HG02610 (cell line): Measurements from ENCODE around the gene KRTAP12-1.
"Not testable (repeated sequence)": the region's sequence is repeated elsewhere in the genome, so short reads cannot be mapped to it uniquely, and the experiment has no call there.

Experiments
- ATAC-seq: cut with Tn5 transposase; IDR thresholded peaks from one replicate; pipeline ENCODE4 v1.9.1; 2021; ENCODE audit warnings: mild to moderate bottlenecking, moderate library complexity; ENCODE audit not compliant: unreplicated experiment

KRTAP12-1 gene

GRCh38 chr21:44671911-44672310 lies 10.1 kb downstream of the KRTAP12-1 start:
- ATAC-seq, result no peak

- no peak for ATAC-seq
Observed at GRCh38 chr21:44670642-44671432, 11.1 kb downstream of the KRTAP12-1 start.

- no peak for ATAC-seq
Observed at GRCh38 chr21:44667612-44668011, 14.4 kb downstream of the KRTAP12-1 start.

GRCh38 chr21:44666401-44667320 lies 15.3 kb downstream of the KRTAP12-1 start, which contains the start of gene KRTAP12-2:
Gene KRTAP12-2, minus strand, starts transcription at chr21:44666927. Its CDS starts 41 bp downstream, at chr21:44666886.
- ATAC-seq, result no peak

GRCh38 chr21:44664691-44665090 lies 17.3 kb downstream of the KRTAP12-1 start:
- no peak for ATAC-seq

- not testable (repeated sequence) for ATAC-seq
Observed at GRCh38 chr21:44661567-44661966, 20.4 kb downstream of the KRTAP12-1 start.

GRCh38 chr21:44658913-44659595 lies 22.9 kb downstream of the KRTAP12-1 start:
- ATAC-seq, result no peak

- ATAC-seq, result no peak
Observed at GRCh38 chr21:44658541-44658910, 23.4 kb downstream of the KRTAP12-1 start.

- no peak for ATAC-seq
Observed at GRCh38 chr21:44657635-44658540, 24.1 kb downstream of the KRTAP12-1 start, which contains the start of gene KRTAP12-3. Gene KRTAP12-3, plus strand, starts transcription at chr21:44657932. Its CDS starts 48 bp downstream, at chr21:44657980.

- no peak for ATAC-seq
Observed at GRCh38 chr21:44656868-44657267, 25.1 kb downstream of the KRTAP12-1 start.

- ATAC-seq, result no peak
Observed at GRCh38 chr21:44654576-44655175, 27.3 kb downstream of the KRTAP12-1 start, which contains the start of gene KRTAP12-4. Gene KRTAP12-4, minus strand, starts transcription at chr21:44654659. Its CDS starts 45 bp downstream, at chr21:44654614.

GRCh38 chr21:44653656-44654575 lies 28.0 kb downstream of the KRTAP12-1 start:
- no peak for ATAC-seq

- ATAC-seq, result no peak
Observed at GRCh38 chr21:44653123-44653522, 28.8 kb downstream of the KRTAP12-1 start.

- no peak for ATAC-seq
Observed at GRCh38 chr21:44650973-44651675, 30.8 kb downstream of the KRTAP12-1 start.

- no peak for ATAC-seq
Observed at GRCh38 chr21:44650265-44650972, 31.5 kb downstream of the KRTAP12-1 start.

GRCh38 chr21:44649521-44650100 lies 32.4 kb downstream of the KRTAP12-1 start:
- ATAC-seq, result no peak
